ENCODE measurements around the gene ZNF618.

- TF ChIP-seq POLR2A (IDR thresholded peaks at IDR 0.05) (no peak), CTCF (IDR thresholded peaks at IDR 0.05) (no peak)
Measured at GRCh38 chr9:113873446-113873845, 2.7 kb upstream of the ZNF618 start.

Data from esophagus squamous epithelium (tissue), 4 donors.